HG02759 (cell line): ENCODE data around the gene TRIML1.

Experiments
- ATAC-seq: cut with Tn5 transposase; IDR thresholded peaks from one replicate; pipeline ENCODE4 v1.9.1; 2021; ENCODE audit warnings: mild to moderate bottlenecking, moderate library complexity; ENCODE audit not compliant: unreplicated experiment

TRIML1 gene, protein sequence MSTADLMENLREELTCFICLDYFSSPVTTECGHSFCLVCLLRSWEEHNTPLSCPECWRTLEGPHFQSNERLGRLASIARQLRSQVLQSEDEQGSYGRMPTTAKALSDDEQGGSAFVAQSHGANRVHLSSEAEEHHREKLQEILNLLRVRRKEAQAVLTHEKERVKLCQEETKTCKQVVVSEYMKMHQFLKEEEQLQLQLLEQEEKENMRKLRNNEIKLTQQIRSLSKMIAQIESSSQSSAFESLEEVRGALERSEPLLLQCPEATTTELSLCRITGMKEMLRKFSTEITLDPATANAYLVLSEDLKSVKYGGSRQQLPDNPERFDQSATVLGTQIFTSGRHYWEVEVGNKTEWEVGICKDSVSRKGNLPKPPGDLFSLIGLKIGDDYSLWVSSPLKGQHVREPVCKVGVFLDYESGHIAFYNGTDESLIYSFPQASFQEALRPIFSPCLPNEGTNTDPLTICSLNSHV

DNA sequence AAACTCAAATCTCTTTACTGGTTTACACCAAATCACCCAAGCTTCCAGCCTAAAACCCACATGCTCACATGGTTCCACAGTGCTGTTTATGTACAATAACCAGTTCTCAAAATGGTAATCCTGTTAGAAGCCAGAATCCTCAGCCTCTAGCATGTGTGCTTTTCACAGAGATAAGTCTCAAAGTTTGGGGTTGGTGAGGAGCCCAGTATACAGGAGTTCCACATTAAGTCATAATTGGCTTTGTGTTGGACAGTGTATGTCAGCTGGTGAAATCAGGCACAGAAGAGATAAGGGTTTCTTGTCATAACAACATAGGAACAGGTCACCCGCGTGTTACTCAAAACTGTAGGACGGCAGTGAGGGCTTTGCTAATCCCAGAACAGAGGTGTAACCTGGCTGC is at the start of gene TRIML1:
TRIML1 (plus strand) TSS at position 301 of the 400 bp plus-strand sequence. CDS start 118 bp downstream, outside the sequence.
- ATAC-seq, result no peak

DNA sequence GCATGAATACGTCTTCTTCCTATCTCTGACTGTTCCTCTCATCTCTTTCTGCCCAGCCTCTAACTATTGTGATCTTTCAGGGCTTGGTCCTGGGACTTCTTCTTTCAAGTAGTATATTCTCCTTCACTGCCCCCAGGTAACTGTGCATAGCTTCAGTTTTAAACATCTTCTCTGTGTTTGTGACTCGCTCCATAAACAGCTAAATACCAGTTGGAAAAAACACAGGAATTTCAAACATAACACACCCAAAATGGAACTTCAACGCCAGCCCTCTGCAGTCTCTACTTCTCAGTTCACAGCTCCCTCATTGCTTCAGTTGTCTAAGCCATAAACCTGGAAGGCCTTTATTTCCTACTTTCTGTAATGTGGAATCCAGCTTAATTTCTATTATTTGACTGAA is 46.4 kb upstream of the TRIML1 start:
- no peak for ATAC-seq

DNA sequence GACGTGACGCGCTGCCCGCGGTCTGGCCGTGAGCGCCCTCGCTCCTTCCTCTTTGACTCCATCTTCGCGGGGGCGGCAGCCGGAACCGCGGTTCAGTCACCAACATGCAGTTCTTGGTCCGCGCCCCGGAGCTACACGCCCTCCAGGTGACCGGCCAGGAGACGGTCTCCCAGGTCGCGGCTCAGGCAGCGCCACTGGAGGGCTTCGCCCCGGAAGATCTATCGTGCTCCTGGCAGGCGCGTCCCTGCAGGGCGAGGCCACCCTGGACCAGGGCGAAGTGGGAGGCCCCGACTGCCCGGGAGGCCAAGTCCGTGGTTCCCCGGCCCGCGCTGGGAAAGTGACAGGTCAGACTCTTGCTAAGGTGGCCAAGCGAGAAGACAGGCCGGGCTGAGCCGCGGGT is 32.8 kb upstream of the TRIML1 start:
- no peak for ATAC-seq

DNA sequence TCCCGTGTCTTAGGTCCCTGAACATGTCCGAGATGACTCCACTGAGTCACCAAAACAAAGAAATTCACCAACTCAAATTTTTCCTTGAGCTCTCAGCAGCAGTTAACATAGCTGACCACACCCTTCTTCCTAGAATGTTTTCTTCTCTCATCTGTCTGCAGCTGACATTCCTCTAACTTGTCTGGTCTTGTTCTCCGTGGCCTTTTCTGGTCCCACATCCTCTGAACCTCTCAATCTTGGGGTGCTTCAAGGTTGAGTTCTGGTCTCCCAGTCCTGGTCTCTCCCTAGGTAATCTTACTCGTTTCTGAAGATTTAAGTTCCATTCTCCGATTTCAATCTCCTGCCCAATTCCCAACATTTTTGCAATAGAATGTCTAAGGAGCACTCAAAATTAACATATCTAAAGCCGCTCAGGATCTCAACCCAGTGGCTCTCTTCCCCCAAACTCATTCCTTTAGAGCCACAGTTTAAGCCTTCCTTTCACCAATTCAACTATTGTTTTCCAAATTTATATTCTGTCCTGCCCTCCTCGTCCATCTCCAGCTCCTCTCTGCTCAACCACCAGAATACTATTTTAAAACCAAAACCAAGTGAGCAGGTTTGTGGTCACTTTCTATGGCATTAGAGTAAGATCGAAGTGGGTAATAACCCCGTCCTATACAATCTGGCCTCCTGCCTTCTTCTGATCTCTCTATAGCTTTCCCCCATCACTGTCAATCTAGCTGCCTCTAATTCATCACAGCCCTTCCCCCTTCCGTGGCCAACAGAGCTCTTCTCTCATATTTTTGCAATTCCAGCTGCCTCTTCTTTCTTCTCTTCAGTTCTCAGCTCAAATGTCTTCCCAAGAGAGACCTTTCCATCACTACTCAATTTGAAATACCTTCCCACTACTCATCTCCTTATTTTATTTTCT is 31.1 kb upstream of the TRIML1 start:
- no peak for ATAC-seq

DNA sequence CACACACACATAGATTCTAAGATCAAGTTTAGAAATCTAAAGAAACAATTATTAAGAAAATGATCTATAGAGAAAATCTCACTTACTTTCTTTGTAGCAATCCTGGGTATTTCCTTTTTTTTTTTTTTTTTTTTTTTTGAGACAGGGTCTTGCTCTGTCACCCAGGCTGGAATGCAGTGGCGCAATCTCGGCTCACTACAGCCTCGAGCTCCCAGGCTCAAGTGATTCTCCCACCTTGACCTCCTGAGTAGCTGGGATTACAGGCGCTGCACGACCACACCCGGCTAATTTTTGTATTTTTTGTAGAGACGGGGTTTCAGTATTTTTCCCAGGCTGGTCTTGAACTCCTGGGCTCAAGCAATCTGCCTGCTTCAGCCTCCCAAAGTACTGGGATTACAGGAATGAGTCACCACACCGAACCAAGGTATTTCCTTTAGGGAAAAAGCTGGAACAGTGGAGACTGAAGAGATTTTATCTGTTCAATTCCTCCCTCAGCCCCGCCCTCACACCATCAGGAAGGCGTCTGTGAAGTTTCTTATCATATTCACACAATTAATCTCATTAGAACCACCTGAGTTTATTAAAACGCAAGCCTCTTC is 30.0 kb upstream of the TRIML1 start, which contains the start of gene TRIML2:
TRIML2 (minus strand) TSS at position 447 of the 599 bp plus-strand sequence. CDS start 4,235 bp downstream, outside the sequence.
- no peak for ATAC-seq

DNA sequence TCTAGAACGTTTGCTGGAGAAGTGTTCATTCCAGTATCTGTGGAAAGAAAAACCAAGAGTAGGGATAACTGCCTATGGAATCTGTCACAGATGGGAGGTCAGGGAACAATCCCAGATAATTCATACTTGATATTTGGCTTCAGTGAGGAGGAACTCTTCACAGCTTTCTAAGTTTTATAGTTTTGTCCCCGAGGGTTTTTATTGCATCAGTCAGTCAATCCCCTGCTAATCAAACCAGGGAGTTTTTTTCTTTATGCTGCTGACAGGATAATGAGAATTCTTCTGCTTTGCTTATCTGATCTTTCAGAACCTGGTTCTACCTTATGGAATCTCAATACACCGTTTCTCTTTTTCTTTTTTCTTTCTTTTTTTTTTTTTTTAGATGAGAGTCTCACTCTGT is 29.2 kb upstream of the TRIML1 start:
- no peak for ATAC-seq

DNA sequence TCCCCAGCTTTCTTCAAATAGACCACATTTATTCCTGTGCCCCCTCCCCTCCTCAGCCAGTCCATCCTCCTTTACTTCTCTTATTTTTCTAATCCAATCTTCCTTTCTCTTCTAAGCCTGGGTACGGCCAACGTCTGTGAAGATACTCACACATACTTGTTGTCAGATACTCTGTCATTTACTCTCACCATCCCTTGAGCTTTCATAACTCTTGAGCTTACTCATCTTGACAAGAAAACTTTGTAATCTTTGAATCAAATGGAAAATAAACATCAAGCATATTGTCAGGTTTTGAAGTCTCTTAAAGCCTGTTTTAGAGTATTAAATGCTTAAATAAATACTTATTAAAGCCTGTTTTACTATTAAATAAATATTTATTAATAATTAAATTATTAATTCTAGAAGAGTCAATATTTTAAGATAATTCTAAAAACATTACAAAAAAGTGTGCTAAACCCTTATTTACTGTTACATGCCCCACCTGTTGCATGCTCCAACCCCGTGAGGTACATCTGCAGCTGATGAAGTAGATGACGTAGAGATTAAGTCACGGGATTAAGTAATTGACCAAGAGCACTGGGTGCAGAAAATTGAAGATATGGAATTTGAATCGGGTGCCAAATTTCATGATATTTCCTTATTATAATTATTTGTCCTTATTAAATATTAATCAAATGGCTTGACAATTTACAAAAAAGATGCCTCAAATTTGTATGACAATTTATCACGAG is 28.3 kb upstream of the TRIML1 start:
- ATAC-seq, result no peak

DNA sequence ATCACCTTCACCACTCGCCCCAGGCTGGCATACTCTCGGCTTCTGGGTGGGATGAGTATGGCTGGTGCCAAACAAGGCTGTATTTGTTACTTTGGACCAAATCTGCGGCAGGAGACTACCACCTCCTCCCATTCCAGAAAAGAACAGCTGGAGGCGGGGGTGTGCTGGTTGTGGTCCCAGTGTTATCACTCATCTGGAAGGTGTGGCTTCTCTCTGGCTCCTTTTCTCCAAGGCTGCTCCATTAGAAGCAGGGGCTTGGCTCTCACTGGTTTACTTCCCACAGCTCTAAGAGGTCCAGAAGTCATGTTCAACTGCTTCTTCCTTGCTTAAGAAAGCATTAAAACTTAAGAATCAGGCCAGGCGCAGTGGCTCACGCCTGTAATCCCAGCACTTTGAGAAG is 27.3 kb upstream of the TRIML1 start:
- no peak for ATAC-seq

DNA sequence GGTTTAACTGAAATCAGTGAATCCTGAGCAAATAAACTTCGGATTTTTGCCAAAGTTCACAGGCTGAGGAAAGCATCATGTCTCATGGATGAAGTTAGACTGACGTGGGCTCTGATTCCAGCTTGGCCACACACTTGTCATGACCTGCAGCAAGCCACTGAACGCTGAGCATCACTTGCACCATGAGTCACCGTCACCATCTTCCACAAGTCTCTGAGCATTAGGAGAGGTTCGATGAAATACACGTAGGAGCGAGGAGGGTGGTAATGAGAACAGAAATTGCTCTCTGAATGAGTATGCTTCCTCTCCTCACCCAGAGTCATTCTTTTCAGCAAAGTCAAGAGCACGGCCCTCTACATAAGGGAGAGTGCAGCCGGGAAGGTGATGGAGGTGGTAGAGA is 26.1 kb upstream of the TRIML1 start:
- ATAC-seq, result no peak

DNA sequence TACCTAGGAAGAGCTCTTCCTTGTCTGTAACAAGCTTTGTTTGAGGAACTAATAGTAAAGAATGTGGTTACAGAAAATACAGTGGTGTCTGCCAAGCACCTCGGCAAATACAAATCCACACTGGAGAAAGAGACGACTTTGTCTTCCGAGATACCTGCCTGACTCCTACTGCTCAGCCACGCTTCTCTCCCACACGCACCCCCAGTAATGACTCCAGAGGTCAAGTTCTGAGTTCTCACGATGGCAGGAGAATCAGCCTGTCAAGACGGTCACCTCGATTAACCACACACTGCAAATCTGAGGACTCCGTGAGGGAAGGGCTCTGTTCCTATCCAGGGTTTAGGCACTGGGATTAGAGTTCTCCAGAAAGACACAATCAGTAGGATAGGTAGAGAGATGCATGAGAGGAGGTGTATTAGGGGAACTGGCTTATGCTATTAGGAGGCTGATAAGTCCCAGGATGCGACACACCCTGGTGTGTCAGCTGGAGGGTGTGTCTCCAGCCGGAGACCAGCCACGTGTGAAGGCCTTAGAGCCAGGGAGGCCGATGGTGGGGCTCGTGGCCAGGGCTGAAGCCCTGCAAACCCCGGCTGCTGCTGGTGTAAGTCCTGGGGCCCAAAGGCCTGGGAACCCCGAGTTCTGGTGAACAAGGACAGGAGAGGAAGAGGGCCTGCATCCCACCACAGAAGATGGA is 21.5 kb upstream of the TRIML1 start:
- no peak for ATAC-seq

DNA sequence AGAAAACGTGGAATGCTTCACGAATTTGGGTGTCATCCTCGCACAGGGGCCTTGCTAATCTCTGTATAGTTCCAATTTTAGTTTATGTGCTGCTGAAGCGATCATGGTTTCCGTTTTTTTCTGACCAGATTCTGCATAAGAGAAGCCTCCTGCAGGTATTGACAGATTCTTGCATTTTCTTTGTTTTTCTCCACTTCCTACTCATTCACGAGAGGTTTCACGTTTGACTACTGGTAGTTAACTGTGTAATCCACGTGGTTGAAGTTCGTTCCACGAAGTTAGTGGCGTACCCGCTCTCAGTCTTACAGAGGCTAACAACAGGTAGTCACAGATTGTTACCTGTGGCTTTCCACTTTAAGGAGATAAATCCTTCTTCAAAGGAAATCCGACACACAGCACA is 17.7 kb upstream of the TRIML1 start:
- no peak for ATAC-seq

DNA sequence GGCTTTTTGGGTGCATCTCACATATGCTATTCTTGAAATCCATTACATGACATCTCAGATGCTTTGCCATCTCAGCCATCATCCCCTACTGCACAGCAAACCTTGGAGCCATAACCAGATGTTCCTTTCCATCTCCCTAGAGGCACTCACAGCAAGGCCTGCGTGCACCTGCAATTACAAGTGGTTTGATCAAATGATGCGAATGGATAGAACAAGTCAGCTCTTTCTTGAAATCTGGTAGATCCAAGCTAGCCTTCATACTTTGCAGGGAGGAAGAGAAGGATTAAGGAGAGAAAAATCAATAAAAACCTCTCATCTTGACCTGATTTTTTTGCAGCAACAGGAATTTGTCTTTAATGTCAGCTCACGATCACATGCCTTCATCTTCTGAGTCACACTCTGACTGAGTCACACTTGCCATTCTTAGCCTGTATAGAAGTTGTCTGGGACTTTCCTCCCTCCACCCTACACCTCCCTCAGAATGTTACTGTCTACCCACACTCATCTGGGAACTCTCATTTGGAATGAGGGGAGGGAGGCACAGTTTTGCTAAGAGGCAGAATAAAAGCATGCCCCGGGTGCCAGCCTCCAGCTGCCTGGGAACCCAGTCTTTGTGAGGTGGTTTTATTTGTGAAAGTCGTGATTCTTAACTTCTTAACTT is 11.9 kb upstream of the TRIML1 start:
- no peak for ATAC-seq

DNA sequence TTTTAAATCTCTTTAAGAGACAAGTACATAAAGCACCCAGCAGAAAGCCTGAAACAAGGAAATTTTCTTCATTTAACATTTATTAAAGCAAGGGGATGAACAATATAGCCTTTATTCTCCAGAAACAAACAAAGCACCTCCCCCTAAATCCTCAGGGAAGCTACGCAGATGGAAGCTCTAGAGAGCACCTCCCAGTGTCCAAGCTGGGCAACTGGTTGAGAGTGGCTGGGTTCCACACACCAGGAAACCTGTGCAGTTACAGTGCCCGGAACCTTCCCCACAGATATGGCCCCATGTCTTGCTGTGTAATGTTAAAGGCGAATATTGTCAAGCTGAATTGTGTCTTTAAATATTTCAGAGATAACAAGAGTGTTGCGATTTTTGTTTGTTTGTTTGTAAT is 8.9 kb upstream of the TRIML1 start:
- no peak for ATAC-seq

DNA sequence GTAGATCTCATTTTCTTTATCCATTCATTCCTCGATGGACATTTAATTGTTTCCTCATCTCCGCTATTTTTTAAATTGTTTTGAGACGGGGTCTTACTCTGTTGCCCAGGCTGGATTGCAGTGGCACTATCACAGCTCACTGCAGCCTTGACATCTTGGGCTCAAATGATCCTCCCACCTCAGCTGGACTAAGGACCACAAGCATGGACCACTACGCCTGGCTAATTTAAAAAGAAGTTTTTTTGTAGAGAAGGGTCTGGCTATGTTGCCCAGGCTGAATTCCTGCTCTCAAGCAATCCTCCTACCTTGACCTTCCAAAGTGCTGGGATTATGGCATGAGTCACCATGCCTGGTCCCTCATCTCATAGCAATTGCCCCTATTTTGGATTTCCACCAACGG is 7.0 kb upstream of the TRIML1 start:
- no peak for ATAC-seq

DNA sequence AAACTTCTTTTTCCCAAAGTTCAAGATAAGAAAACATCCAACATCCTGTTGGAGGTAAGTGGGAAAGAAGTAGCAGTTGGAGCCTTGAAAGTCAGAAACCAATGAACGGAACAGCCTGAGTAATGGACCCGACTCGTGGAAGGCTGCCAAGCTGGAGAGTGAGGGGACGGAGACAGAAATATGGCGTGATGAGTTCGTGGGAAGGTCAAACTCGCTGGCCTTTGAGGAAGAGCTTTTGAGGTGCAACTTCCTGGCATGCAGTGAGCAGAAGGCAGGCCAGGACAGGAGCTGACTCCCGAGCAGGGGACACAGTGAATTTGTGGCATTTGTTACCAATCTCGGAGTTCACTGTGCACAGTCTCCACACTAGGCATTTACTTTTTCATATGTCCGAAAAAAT is 1.0 kb upstream of the TRIML1 start:
- ATAC-seq, result no peak

DNA sequence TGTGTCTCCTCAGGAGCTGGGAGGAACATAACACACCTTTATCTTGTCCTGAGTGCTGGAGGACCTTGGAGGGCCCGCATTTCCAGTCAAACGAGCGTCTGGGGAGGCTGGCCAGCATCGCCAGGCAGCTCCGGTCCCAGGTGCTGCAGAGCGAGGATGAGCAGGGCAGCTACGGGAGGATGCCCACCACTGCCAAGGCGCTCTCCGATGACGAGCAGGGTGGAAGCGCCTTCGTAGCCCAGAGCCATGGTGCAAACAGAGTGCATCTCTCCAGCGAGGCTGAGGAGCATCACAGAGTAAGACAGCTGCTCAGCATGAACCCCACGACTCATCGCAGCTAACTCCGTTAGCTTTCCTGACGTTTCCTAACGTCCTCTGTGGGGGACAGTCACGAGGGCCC is 430 bp downstream of the TRIML1 start:
- ATAC-seq, result no peak

DNA sequence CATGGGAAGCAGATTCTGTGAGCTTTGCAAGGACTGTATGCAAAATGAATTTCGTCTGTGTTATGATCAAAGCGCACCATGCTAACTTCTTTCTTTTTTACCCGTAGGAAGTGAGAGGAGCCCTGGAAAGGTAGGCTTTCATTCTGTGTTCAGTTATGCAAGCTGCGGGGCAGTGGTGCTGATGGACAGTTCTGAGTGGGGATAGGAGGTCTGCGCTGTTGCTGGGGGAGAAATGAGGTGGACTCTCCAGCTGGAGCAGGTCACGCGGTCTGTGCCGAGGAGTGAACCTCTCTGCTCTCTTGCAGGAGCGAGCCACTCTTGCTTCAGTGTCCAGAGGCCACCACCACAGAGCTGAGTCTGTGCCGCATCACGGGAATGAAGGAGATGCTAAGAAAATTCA is 4.5 kb downstream of the TRIML1 start:
- ATAC-seq, result no peak

DNA sequence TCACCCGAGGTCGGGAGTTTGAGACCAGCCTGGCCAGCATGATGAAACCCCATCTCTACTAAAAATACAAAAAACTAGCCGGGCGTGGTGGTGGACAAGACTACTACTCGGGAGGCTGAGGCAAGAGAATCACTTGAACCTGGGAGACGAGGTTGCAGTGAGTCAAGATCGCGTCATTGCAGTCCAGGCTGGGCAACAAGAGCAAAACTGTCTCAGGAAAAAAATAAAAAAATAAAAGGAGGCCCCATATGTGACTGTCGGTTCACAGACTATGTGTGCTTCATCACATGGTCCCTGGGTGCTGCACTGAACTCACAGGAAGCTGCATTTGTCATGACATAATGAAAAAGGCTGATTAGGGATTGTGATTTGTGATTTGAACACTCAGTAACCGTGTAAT is 6.4 kb downstream of the TRIML1 start:
- no peak for ATAC-seq

DNA sequence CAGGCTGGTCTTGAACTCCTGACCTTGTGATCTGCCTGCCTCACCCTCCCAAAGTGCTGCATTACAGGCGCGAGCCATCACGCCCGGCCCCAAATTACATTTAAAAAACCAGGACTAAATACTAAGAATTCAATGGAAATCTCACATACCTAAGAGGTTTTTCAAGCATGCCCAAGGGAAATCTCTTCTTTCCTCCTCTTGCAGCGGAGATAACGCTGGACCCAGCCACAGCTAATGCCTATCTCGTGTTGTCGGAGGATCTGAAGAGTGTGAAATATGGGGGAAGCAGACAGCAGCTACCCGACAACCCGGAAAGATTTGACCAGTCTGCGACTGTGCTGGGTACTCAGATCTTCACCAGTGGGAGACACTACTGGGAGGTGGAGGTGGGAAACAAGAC is 7.4 kb downstream of the TRIML1 start:
- no peak for ATAC-seq

DNA sequence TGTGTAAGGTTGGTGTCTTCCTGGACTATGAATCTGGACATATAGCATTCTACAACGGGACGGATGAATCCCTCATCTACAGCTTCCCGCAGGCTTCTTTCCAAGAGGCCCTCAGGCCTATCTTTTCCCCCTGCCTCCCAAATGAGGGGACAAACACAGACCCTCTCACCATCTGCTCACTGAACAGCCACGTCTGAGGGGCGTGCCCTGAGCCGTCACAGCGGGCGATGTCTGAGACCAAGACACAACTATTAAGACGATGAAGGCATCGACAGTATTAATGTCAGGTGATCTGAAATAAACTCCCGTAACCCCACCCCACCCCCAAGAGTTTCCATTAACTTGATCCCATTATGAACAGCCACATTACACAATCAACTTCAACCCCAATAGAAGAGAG is 7.9 kb downstream of the TRIML1 start:
- ATAC-seq, result no peak
